Upper lobe of left lung (tissue), 4 donors: ENCODE data around the gene GPATCH2.

Source experiments
- CTCF ChIP-seq, 6 experiments: fragments of 450-650 bp in 4 of 6; fragments of 200-600 bp in 2 of 6; sonication (generic) in 2 of 6; IDR thresholded peaks; one replicate each; pipeline ENCODE4 v1.5.1; 2016 to 2019; ENCODE audit warnings: antibody characterized with exemption in 6 of 6
- POLR2A ChIP-seq, 4 donors: fragments of 450-650 bp; IDR thresholded peaks; one replicate each; pipeline ENCODE4 v1.5.1; 2016 to 2017; ENCODE audit warnings: antibody characterized with exemption in 4 of 4, mild to moderate bottlenecking in 2 of 4
- POLR2AphosphoS5 ChIP-seq, 2 donors: sonication (generic); formaldehyde crosslinking; IDR thresholded peaks; one replicate each; pipeline ENCODE4 v1.5.1; 2017; ENCODE audit warnings: antibody characterized with exemption in 2 of 2

DNA sequence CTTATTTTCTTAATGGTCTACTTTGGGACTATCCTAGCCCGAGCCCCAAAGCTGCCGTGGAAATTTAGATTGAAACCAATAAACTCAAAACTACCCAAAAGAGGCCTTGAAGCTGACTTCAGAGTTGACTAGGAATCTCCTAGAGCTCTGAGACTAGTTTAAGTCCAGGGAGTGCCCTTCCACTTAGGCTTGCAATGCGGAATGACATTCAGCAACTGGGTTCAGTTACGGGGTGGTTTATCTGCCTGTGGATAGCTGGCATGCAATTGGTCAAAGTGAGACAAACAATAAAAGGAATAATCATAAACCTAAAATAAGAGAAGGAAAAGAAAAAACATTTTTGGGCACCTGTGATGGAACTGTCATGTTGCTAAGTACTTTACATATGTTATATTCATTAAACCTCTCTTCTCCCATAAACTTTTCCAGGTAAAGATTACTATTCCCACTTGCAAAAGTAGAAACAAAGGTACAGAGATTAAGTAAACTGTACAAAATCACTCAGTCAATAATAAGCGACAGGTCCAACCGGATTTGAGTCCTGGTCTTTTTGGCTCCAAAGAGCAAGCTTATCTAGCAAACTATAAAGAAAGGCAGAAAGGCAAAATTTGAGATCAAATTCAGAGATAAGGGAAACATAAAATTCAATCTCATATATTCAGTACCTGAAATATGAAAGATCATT is 56.5 kb downstream of the GPATCH2 start:
- no peak for TF ChIP-seq CTCF (IDR thresholded peaks at IDR 0.05)
- no peak for TF ChIP-seq POLR2AphosphoS5 (IDR thresholded peaks at IDR 0.05)
- no peak for TF ChIP-seq POLR2A (IDR thresholded peaks at IDR 0.05)
